MM.1S (cell line): ENCODE measurements around the gene NHSL2.

Experiments used
- DNase-seq: peaks from one replicate; pipeline ENCODE4 v3.0.0-alpha.2; 2015
- H2AFZ ChIP-seq: fragments of 300-600 bp; sonication (generic); 2 replicates; pipeline ENCODE4 v1.6.0; 2016; ENCODE audit warnings: antibody characterized with exemption, low read length
- H3F3A ChIP-seq: fragments of 300-600 bp; sonication (generic); 2 replicates; pipeline ENCODE4 v1.6.1; 2016; ENCODE audit warnings: mild to moderate bottlenecking, antibody characterized with exemption, low read length, moderate library complexity, mixed read lengths; ENCODE audit not compliant: insufficient read depth
- H3K27ac ChIP-seq: fragments of 300-600 bp; sonication (generic); 2 replicates; pipeline ENCODE4 v1.5.1; 2016; ENCODE audit warnings: mild to moderate bottlenecking, low read length
- H3K27me3 ChIP-seq: fragments of 300-600 bp; sonication (generic); replicated peaks from 2 replicates; pipeline ENCODE4 v1.6.0; 2016; ENCODE audit warnings: low read length; ENCODE audit not compliant: insufficient read depth
- H3K36me3 ChIP-seq: fragments of 300-600 bp; sonication (generic); replicated peaks from 2 replicates; pipeline ENCODE4 v1.6.1; 2016; ENCODE audit warnings: mild to moderate bottlenecking, low read length, mixed read lengths; ENCODE audit not compliant: insufficient read depth
- H3K4me1 ChIP-seq: fragments of 300-600 bp; sonication (generic); 2 replicates; pipeline ENCODE4 v1.6.1; 2016; ENCODE audit warnings: low read length, mixed read lengths
- H3K4me2 ChIP-seq: fragments of 300-600 bp; sonication (generic); 2 replicates; pipeline ENCODE4 v1.6.0; 2016; ENCODE audit warnings: low read depth, low read length
- H3K4me3 ChIP-seq: fragments of 300-600 bp; sonication (generic); 2 replicates; pipeline ENCODE4 v1.5.1; 2016; ENCODE audit warnings: low read length, mixed read lengths
- H3K79me2 ChIP-seq: fragments of 300-600 bp; sonication (generic); 2 replicates; pipeline ENCODE4 v1.6.1; 2016; ENCODE audit warnings: mixed run types, low read length, mixed read lengths
- H3K9ac ChIP-seq: fragments of 300-600 bp; sonication (generic); 2 replicates; pipeline ENCODE4 v1.6.1; 2016; ENCODE audit warnings: low read length, mixed read lengths
- H3K9me2 ChIP-seq: fragments of 300-600 bp; sonication (generic); replicated peaks from 2 replicates; pipeline ENCODE4 v1.6.1; 2016; ENCODE audit warnings: mild to moderate bottlenecking, low read length, mixed read lengths; ENCODE audit not compliant: insufficient read depth
- H3K9me3 ChIP-seq: fragments of 300-600 bp; sonication (generic); replicated peaks from 2 replicates; pipeline ENCODE4 v1.6.1; 2016; ENCODE audit warnings: mild to moderate bottlenecking, low read length, mixed read lengths; ENCODE audit not compliant: insufficient read depth
- H4K20me1 ChIP-seq: fragments of 300-600 bp; sonication (generic); 2 replicates; pipeline ENCODE4 v1.6.1; 2016; ENCODE audit warnings: mild to moderate bottlenecking, low read length, moderate library complexity, mixed read lengths; ENCODE audit not compliant: insufficient read depth
- CTCF ChIP-seq: fragments of 300-600 bp; sonication (generic); IDR thresholded peaks from 2 replicates; pipeline ENCODE4 v1.5.1; 2016; ENCODE audit warnings: antibody characterized with exemption, low read length, mixed read lengths
- EZH2 ChIP-seq: fragments of 300-600 bp; sonication (generic); optimal IDR thresholded peaks from 2 replicates; pipeline ENCODE3; 2017; ENCODE audit warnings: low read depth, mild to moderate bottlenecking, antibody characterized with exemption, low read length, mixed read lengths
- EZH2phosphoT487 ChIP-seq: fragments of 300-600 bp; sonication (generic); IDR thresholded peaks from 2 replicates; pipeline ENCODE4 v1.6.1; 2018; ENCODE audit warnings: antibody characterized with exemption, low read length

NHSL2 gene

DNA sequence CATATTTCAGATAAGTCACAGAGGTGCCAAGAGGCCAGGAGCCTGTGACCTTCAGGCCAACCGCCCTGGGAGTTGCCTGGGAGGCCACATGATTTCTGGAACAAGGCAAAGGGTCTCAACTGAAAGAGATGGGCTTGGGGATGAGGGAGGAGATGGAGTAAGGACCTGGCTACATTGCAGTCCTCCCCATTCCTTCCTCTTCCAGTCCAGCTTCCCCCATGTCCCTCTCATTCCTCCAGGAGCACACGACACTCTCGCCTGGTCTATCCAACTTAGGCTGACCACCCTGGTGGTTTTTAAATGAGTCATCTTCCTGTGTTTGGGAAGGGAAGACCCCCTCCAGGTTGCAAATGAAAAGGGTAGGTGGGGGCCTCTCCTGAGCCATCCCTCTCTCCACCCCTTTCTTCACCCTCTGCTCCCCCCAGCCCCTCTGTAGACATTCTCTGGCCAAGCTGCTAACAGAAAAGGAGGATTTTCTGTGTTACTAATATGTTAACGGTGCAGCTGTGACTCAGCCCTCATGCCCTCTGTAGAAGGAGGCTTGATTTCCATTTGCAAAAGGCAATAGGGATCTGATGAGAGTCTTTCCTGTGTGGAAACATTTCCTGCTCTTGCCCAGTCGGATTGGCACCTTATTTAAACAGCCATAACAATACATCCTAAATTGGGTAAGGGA, 141.9 kb downstream of the NHSL2 start:
- Histone ChIP-seq H3F3A (no peaks in the 10 kb centered on the region), H3K79me2 (no peaks in the 10 kb centered on the region), H3K9ac (no peak overlapping the region), H4K20me1 (no peaks in the 10 kb centered on the region), H3K4me3 (no peak overlapping the region), H3K4me1 (no peaks in the 10 kb centered on the region), H3K9me3 (no peaks in the 10 kb centered on the region), H3K9me2 (no peaks in the 10 kb centered on the region), H2AFZ (no peak overlapping the region), H3K27ac (no peak overlapping the region), H3K4me2 (no peak overlapping the region), H3K27me3 (no peaks in the 10 kb centered on the region), H3K36me3 (no peaks in the 10 kb centered on the region)
- TF ChIP-seq EZH2 = no peak
- TF ChIP-seq CTCF = no peak
- no peak for TF ChIP-seq EZH2phosphoT487
- DNase-seq = no peak

- H3K9ac ChIP-seq = no peak overlapping the region
- H3K4me3 ChIP-seq = no peak overlapping the region
- no peak overlapping the region for H3K27ac ChIP-seq
- H3F3A ChIP-seq = no peaks in the 10 kb centered on the region
- no peak for DNase-seq
- no peaks in the 10 kb centered on the region for H3K36me3 ChIP-seq
- no peak overlapping the region for H2AFZ ChIP-seq
- no peaks in the 10 kb centered on the region for H3K9me3 ChIP-seq
- no peak overlapping the region for H3K4me2 ChIP-seq
- TF ChIP-seq CTCF = no peak
- no peak for TF ChIP-seq EZH2
- TF ChIP-seq EZH2phosphoT487 = no peak
- H3K27me3 ChIP-seq = no peaks in the 10 kb centered on the region
- H3K79me2 ChIP-seq = no peaks in the 10 kb centered on the region
- H4K20me1 ChIP-seq = no peaks in the 10 kb centered on the region
- no peaks in the 10 kb centered on the region for H3K4me1 ChIP-seq
- H3K9me2 ChIP-seq = no peaks in the 10 kb centered on the region
Measured at GRCh38 chrX:72053508-72053907, 142.9 kb downstream of the NHSL2 start.

- no peaks in the 10 kb centered on the region for H3K27me3 ChIP-seq
- H3K9me3 ChIP-seq = no peaks in the 10 kb centered on the region
Measured at GRCh38 chrX:72054779-72055489, 144.3 kb downstream of the NHSL2 start.

More at GRCh38 chrX:72054779-72055489, 144.3 kb downstream of the NHSL2 start:
- TF ChIP-seq EZH2phosphoT487 (no peak), CTCF (no peak), EZH2 (no peak)
- no peaks in the 10 kb centered on the region for H3K36me3 ChIP-seq
- H3K79me2 ChIP-seq = no peaks in the 10 kb centered on the region
- H3K4me2 ChIP-seq = no peak overlapping the region
- no peaks in the 10 kb centered on the region for H3F3A ChIP-seq
- no peak overlapping the region for H3K27ac ChIP-seq
- no peak overlapping the region for H3K9ac ChIP-seq
- no peaks in the 10 kb centered on the region for H3K9me2 ChIP-seq
- no peaks in the 10 kb centered on the region for H3K4me1 ChIP-seq
- H4K20me1 ChIP-seq = no peaks in the 10 kb centered on the region
- no peak overlapping the region for H2AFZ ChIP-seq
- no peak for DNase-seq
- no peak overlapping the region for H3K4me3 ChIP-seq
